Measurements from ENCODE around the gene NACAD. TPM values are rescaled to one million over a fixed set of nuclear protein-coding genes. Genes with fewer than 3 reads are reported as not detected.

The NACAD gene
- 0.09 and 0.31 TPM in 2 replicates for total RNA-seq

- intact Hi-C loops (cut with micrococcal nuclease) = no loop called here
- H3K36me3 Mint-ChIP-seq (ENCODE audit: low read depth) = no peaks in the 10 kb centered on the region
- peak within 1 kb of the TSS; percentile 34 for H3K27ac Mint-ChIP-seq
- peak; percentile 77 for DNase-seq
- peak within 1 kb of the TSS; percentile 77 for H3K4me3 Mint-ChIP-seq
- H3K9me3 Mint-ChIP-seq = no peaks in the 10 kb centered on the region
- H3K27me3 Mint-ChIP-seq = peaks cover 31% of the 10 kb centered on the region
- peaks cover 8% of the 10 kb centered on the region for H3K4me1 Mint-ChIP-seq
Observed at GRCh38 chr7:45088821-45089340, at the start of gene NACAD. NACAD (minus strand) TSS chr7:45088969; CDS start chr7:45088894, 75 bp downstream.

GRCh38 chr7:45136106-45137060 is 47.6 kb upstream of the NACAD start:
- peak; percentile 91 for DNase-seq
- Mint-ChIP-seq H3K27ac (no peak overlapping the region), H3K36me3 (ENCODE audit: low read depth) (no peaks in the 10 kb centered on the region), H3K4me1 (peaks cover 16% of the 10 kb centered on the region), H3K27me3 (peaks cover 2% of the 10 kb centered on the region), H3K9me3 (no peaks in the 10 kb centered on the region), H3K4me3 (no peak overlapping the region)
- intact Hi-C loops (cut with micrococcal nuclease) = loop anchor here (1.0 to 5.0 kb wide), 5 partner anchors 24 to 548 kb away; no protein-coding TSS in a partner anchor

- Mint-ChIP-seq H3K4me3 (no peak overlapping the region), H3K27me3 (peaks cover 2% of the 10 kb centered on the region), H3K4me1 (peaks cover 12% of the 10 kb centered on the region), H3K27ac (no peak overlapping the region), H3K9me3 (no peaks in the 10 kb centered on the region), H3K36me3 (ENCODE audit: low read depth) (no peaks in the 10 kb centered on the region)
- intact Hi-C loops (cut with micrococcal nuclease) = no loop called here
- no peak for DNase-seq
Observed at GRCh38 chr7:45133877-45134276, 45.1 kb upstream of the NACAD start.

DNA sequence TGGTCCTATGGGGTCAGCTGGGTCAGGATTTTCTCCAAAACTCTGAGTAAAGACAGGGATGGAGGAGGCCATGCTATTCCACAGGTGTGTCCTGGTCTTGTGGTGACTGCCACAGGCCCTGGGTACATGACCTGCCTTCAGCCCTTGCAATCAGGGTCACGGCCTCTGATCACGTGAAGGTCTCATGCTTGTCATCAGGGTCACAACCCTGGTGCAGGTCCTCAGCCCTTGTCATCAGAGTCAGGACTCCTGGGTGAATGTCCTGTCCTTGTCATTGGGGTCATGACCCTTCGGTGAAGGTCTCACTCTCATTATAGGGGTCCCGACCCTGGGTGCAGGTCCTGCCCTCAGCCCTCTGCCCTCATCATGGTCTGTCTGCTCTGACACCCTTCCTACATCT is 44.6 kb upstream of the NACAD start:
- intact Hi-C loops (cut with micrococcal nuclease) = no loop called here
- Mint-ChIP-seq H3K36me3 (ENCODE audit: low read depth) (no peaks in the 10 kb centered on the region), H3K9me3 (no peaks in the 10 kb centered on the region), H3K27ac (no peak overlapping the region), H3K27me3 (peaks cover 2% of the 10 kb centered on the region), H3K4me3 (no peak overlapping the region), H3K4me1 (peaks cover 12% of the 10 kb centered on the region)
- DNase-seq = no peak

GRCh38 chr7:45132708-45133320 is 44.0 kb upstream of the NACAD start:
- H3K27me3 Mint-ChIP-seq = no peaks in the 10 kb centered on the region
- DNase-seq = no peak
- intact Hi-C loops (cut with micrococcal nuclease) = no loop called here
- H3K27ac Mint-ChIP-seq = no peak overlapping the region
- H3K36me3 Mint-ChIP-seq (ENCODE audit: low read depth) = no peaks in the 10 kb centered on the region
- H3K4me3 Mint-ChIP-seq = no peak overlapping the region
- H3K4me1 Mint-ChIP-seq = peaks cover 12% of the 10 kb centered on the region
- H3K9me3 Mint-ChIP-seq = no peaks in the 10 kb centered on the region

DNA sequence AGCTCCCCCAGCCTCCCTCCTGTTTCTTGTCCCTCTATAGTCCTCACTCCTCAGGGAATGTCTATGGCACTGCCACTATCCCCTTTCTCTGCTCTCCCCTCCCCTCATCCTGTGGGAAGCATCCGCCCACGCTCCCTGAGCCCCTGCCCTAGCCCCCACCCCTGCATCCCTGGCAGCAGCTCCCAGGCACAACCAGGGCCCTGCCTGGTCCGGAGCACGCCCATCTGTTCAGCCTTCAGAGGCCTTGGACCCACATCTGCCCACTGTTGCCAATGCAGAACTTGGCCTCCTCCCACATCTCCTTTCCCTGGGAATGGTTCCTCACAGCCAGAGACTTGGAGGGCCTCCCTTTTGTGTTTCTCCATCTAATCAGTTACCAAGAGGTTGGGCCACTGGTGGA is 43.1 kb upstream of the NACAD start:
- H3K27ac Mint-ChIP-seq = no peak overlapping the region
- H3K4me1 Mint-ChIP-seq = peaks cover 11% of the 10 kb centered on the region
- intact Hi-C loops (cut with micrococcal nuclease) = no loop called here
- H3K9me3 Mint-ChIP-seq = no peaks in the 10 kb centered on the region
- no peak for DNase-seq
- no peak overlapping the region for H3K4me3 Mint-ChIP-seq
- H3K27me3 Mint-ChIP-seq = no peaks in the 10 kb centered on the region
- H3K36me3 Mint-ChIP-seq (ENCODE audit: low read depth) = no peaks in the 10 kb centered on the region

GRCh38 chr7:45130910-45131309 is 42.1 kb upstream of the NACAD start:
- DNase-seq = no peak
- no peaks in the 10 kb centered on the region for H3K27me3 Mint-ChIP-seq
- peaks cover 4% of the 10 kb centered on the region for H3K4me1 Mint-ChIP-seq
- intact Hi-C loops (cut with micrococcal nuclease) = no loop called here
- no peak overlapping the region for H3K27ac Mint-ChIP-seq
- H3K4me3 Mint-ChIP-seq = no peak overlapping the region
- no peaks in the 10 kb centered on the region for H3K9me3 Mint-ChIP-seq
- no peaks in the 10 kb centered on the region for H3K36me3 Mint-ChIP-seq (ENCODE audit: low read depth)

- intact Hi-C loops (cut with micrococcal nuclease) = no loop called here
- no peak for DNase-seq
- no peaks in the 10 kb centered on the region for H3K36me3 Mint-ChIP-seq (ENCODE audit: low read depth)
Observed at GRCh38 chr7:45129906-45130305, 41.1 kb upstream of the NACAD start.

GRCh38 chr7:45129181-45129800 is 40.5 kb upstream of the NACAD start:
- no peaks in the 10 kb centered on the region for H3K27me3 Mint-ChIP-seq
- no peak overlapping the region for H3K4me3 Mint-ChIP-seq
- intact Hi-C loops (cut with micrococcal nuclease) = no loop called here
- H3K27ac Mint-ChIP-seq = no peak overlapping the region
- H3K4me1 Mint-ChIP-seq = no peaks in the 10 kb centered on the region
- DNase-seq = no peak
- no peaks in the 10 kb centered on the region for H3K9me3 Mint-ChIP-seq
- H3K36me3 Mint-ChIP-seq (ENCODE audit: low read depth) = no peaks in the 10 kb centered on the region

More at GRCh38 chr7:45129906-45130305, 41.1 kb upstream of the NACAD start:
- Mint-ChIP-seq H3K4me3 (no peak overlapping the region), H3K27me3 (no peaks in the 10 kb centered on the region), H3K9me3 (no peaks in the 10 kb centered on the region), H3K27ac (no peak overlapping the region), H3K4me1 (no peaks in the 10 kb centered on the region)

DNA sequence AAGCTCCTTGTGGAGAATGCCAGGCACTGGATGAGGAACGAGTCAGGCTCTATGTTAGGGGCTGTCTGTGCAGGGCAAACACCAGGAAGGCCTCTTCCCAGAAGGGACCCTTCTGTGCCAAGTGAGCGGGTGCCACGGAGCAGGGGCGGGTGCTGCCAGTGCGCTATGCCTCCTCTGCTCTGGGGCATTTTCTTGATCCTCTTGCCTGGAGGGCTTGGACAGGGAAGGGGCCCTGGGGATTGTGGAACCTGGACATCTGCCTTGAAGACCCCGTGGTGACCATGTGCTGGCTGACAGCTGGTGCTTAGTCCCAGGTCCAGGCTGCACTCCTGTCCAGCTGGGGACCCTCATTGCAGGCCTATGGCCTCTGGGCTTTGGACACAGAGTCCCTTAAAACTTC is 38.2 kb upstream of the NACAD start:
- Mint-ChIP-seq H3K27ac (no peak overlapping the region), H3K9me3 (no peaks in the 10 kb centered on the region), H3K4me1 (peaks cover 13% of the 10 kb centered on the region), H3K36me3 (ENCODE audit: low read depth) (no peaks in the 10 kb centered on the region), H3K4me3 (no peak overlapping the region), H3K27me3 (no peaks in the 10 kb centered on the region)
- intact Hi-C loops (cut with micrococcal nuclease) = no loop called here
- no peak for DNase-seq

GRCh38 chr7:45126201-45126600 is 37.4 kb upstream of the NACAD start:
- H3K4me1 Mint-ChIP-seq = peaks cover 13% of the 10 kb centered on the region
- H3K27ac Mint-ChIP-seq = no peak overlapping the region
- no peak overlapping the region for H3K4me3 Mint-ChIP-seq
- no peak for DNase-seq
- H3K36me3 Mint-ChIP-seq (ENCODE audit: low read depth) = no peaks in the 10 kb centered on the region
- no peaks in the 10 kb centered on the region for H3K9me3 Mint-ChIP-seq
- intact Hi-C loops (cut with micrococcal nuclease) = no loop called here
- no peaks in the 10 kb centered on the region for H3K27me3 Mint-ChIP-seq

DNA sequence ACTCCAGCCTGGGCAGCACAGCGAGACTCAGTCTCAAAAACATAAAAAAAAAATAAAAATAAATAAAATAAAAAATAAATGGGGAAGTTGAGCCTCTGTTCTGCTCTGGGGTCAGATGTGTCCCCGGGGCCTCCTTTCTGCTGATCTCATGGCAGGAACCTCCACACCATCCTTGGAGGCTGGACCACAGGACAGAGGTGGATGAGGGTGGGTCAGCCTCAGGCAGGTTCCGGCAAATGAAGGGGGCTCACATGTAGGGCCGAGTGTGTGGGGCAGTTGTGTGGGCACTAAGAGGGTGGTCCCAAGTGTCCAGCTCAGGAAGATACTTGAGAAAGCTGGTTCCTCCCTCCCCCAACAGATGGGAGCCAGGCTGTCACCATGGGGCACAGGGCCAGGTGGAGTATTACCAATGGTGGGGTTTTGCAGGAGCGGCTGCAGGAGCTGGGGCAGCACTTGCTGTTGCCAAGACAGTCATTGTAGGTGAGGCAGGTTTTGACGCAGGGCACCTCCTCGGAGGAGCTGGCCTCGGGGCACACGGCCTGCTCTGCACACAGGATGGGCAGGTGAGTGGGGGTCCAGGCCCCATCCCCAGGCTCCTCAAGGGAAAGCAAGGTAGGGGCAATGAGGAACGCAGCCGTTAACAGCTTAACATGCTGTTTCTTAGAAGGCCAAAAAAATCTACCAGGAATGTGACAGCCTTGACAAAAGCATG is 36.6 kb upstream of the NACAD start:
- DNase-seq = no peak
- Mint-ChIP-seq H3K4me1 (peaks cover 13% of the 10 kb centered on the region), H3K36me3 (ENCODE audit: low read depth) (no peaks in the 10 kb centered on the region), H3K27me3 (no peaks in the 10 kb centered on the region), H3K27ac (no peak overlapping the region), H3K4me3 (no peak overlapping the region), H3K9me3 (no peaks in the 10 kb centered on the region)
- intact Hi-C loops (cut with micrococcal nuclease) = no loop called here

- Mint-ChIP-seq H3K4me3 (no peak overlapping the region), H3K4me1 (peaks cover 13% of the 10 kb centered on the region), H3K27ac (peak overlapping the region; percentile 87), H3K27me3 (no peaks in the 10 kb centered on the region), H3K9me3 (no peaks in the 10 kb centered on the region), H3K36me3 (ENCODE audit: low read depth) (no peaks in the 10 kb centered on the region)
- intact Hi-C loops (cut with micrococcal nuclease) = no loop called here
- DNase-seq = no peak
Observed at GRCh38 chr7:45123913-45124710, 35.3 kb upstream of the NACAD start.

Measured in activated CD4-positive, alpha-beta T cell treated with anti-CD3 and anti-CD28 coated beads, Interleukin-2, amount 10 ng/mL, durations not matched to agents 24 days and 14 days (primary cell).